ENCODE results near the gene CD7.

DNA sequence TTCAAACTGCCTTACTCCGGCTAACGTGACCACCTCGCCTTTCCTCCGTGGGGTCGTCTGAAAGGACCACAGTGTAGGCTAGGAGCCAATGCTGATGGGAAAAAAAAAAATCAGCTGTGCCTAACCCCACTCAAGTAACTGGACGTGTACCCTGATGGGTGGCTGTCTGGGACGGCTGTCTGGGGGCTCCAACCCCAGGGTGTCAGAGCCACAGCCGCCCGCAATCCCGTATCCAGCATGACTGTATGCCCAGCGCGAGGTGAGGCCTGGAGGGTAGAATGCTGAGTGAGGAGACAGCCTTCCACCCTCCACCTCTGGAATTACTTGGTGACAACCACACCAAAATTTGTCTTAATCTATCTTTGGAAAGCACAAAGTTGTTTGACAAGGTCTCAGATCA lies 46.8 kb downstream of the CD7 start:
- TF ChIP-seq, protein P1, sequence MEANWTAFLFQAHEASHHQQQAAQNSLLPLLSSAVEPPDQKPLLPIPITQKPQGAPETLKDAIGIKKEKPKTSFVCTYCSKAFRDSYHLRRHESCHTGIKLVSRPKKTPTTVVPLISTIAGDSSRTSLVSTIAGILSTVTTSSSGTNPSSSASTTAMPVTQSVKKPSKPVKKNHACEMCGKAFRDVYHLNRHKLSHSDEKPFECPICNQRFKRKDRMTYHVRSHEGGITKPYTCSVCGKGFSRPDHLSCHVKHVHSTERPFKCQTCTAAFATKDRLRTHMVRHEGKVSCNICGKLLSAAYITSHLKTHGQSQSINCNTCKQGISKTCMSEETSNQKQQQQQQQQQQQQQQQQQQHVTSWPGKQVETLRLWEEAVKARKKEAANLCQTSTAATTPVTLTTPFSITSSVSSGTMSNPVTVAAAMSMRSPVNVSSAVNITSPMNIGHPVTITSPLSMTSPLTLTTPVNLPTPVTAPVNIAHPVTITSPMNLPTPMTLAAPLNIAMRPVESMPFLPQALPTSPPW (CRISPR knock-in tag; IDR thresholded peaks at IDR 0.05) = no peak
- TF ChIP-seq NR2C2 (CRISPR knock-in tag; IDR thresholded peaks at IDR 0.05) (no peak), NR2C2 (tag; IDR thresholded peaks at IDR 0.05) (peak; percentile 21; the same call in 1 of the 2 replicates), TEAD2 (tag; IDR thresholded peaks at IDR 0.05) (no peak), ZFX (CRISPR knock-in tag; IDR thresholded peaks at IDR 0.05) (no peak), ZNF764 (CRISPR knock-in tag; IDR thresholded peaks at IDR 0.05; ENCODE audit: low read depth) (no peak), HMG20A (CRISPR knock-in tag; conservative IDR thresholded peaks at IDR 0.05) (no peak), ATF7 (IDR thresholded peaks at IDR 0.05) (no peak)
- TF ChIP-seq, protein P2, sequence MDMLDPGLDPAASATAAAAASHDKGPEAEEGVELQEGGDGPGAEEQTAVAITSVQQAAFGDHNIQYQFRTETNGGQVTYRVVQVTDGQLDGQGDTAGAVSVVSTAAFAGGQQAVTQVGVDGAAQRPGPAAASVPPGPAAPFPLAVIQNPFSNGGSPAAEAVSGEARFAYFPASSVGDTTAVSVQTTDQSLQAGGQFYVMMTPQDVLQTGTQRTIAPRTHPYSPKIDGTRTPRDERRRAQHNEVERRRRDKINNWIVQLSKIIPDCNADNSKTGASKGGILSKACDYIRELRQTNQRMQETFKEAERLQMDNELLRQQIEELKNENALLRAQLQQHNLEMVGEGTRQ (CRISPR knock-in tag; IDR thresholded peaks at IDR 0.05) = no peak
- TF ChIP-seq, protein P3, sequence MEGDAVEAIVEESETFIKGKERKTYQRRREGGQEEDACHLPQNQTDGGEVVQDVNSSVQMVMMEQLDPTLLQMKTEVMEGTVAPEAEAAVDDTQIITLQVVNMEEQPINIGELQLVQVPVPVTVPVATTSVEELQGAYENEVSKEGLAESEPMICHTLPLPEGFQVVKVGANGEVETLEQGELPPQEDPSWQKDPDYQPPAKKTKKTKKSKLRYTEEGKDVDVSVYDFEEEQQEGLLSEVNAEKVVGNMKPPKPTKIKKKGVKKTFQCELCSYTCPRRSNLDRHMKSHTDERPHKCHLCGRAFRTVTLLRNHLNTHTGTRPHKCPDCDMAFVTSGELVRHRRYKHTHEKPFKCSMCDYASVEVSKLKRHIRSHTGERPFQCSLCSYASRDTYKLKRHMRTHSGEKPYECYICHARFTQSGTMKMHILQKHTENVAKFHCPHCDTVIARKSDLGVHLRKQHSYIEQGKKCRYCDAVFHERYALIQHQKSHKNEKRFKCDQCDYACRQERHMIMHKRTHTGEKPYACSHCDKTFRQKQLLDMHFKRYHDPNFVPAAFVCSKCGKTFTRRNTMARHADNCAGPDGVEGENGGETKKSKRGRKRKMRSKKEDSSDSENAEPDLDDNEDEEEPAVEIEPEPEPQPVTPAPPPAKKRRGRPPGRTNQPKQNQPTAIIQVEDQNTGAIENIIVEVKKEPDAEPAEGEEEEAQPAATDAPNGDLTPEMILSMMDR (IDR thresholded peaks at IDR 0.05 in 2 of 3, conservative IDR thresholded peaks at IDR 0.05 in 1 of 3; ENCODE audit: insufficient read depth in 2 of 3, low read depth in 1 of 3, low read length in 3 of 3) = no peak
- TF ChIP-seq, protein P4, sequence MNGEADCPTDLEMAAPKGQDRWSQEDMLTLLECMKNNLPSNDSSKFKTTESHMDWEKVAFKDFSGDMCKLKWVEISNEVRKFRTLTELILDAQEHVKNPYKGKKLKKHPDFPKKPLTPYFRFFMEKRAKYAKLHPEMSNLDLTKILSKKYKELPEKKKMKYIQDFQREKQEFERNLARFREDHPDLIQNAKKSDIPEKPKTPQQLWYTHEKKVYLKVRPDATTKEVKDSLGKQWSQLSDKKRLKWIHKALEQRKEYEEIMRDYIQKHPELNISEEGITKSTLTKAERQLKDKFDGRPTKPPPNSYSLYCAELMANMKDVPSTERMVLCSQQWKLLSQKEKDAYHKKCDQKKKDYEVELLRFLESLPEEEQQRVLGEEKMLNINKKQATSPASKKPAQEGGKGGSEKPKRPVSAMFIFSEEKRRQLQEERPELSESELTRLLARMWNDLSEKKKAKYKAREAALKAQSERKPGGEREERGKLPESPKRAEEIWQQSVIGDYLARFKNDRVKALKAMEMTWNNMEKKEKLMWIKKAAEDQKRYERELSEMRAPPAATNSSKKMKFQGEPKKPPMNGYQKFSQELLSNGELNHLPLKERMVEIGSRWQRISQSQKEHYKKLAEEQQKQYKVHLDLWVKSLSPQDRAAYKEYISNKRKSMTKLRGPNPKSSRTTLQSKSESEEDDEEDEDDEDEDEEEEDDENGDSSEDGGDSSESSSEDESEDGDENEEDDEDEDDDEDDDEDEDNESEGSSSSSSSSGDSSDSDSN (IDR thresholded peaks at IDR 0.05; ENCODE audit: borderline replicate concordance in 1 of 2, low read depth in 2 of 2, low read length in 2 of 2) = no peak

Data from K562 (cell line).